ENCODE data around the gene POU2F2.

DNA sequence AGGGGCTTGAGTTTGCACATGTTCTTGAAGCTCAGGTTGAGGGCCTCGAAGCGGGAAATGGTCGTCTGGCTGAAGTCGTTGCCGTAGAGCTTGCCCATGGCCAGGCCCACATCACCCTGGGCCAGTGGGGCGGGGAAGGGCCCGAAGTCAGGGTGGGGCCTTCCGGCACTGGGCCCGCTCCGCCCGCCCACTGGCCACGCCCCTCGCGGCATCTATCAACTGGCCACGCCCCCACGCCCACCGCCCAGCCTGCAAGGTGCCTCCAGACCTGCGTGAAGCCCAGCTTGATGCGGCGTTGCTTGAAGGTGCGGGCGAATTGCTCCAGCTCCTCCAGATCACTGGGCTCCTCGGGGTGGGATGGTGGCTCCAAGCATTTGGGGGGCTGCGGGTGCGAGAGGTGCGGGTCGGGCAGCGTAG lies 36.4 kb downstream of the POU2F2 start:
- TF ChIP-seq POLR2AphosphoS5 (IDR thresholded peaks at IDR 0.05; ENCODE audit: low read length), result no peak
- no peak for TF ChIP-seq SMC3 (IDR thresholded peaks at IDR 0.05; ENCODE audit: borderline replicate concordance, low read length)
- no peak for TF ChIP-seq EZH2 (IDR thresholded peaks at IDR 0.05; ENCODE audit: borderline replicate concordance, control insufficient read depth, low read depth, low read length)
- TF ChIP-seq YY1 (IDR thresholded peaks at IDR 0.05; ENCODE audit: low read depth, low read length), result no peak
- TF ChIP-seq ZBTB40 (IDR thresholded peaks at IDR 0.05; ENCODE audit: borderline replicate concordance), result no peak
- TF ChIP-seq, protein P1, sequence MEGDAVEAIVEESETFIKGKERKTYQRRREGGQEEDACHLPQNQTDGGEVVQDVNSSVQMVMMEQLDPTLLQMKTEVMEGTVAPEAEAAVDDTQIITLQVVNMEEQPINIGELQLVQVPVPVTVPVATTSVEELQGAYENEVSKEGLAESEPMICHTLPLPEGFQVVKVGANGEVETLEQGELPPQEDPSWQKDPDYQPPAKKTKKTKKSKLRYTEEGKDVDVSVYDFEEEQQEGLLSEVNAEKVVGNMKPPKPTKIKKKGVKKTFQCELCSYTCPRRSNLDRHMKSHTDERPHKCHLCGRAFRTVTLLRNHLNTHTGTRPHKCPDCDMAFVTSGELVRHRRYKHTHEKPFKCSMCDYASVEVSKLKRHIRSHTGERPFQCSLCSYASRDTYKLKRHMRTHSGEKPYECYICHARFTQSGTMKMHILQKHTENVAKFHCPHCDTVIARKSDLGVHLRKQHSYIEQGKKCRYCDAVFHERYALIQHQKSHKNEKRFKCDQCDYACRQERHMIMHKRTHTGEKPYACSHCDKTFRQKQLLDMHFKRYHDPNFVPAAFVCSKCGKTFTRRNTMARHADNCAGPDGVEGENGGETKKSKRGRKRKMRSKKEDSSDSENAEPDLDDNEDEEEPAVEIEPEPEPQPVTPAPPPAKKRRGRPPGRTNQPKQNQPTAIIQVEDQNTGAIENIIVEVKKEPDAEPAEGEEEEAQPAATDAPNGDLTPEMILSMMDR (IDR thresholded peaks at IDR 0.05 in 2 of 3, conservative IDR thresholded peaks at IDR 0.05 in 1 of 3; ENCODE audit: control insufficient read depth in 2 of 3, extremely low read depth in 1 of 3, insufficient read depth in 1 of 3, low read depth in 3 of 3, low read length in 3 of 3), result no peak

Measured in GM12878 (cell line).